ENCODE data around the gene PCDHA5.

GRCh38 chr5:140822281-140822629 lies 842 bp downstream of the PCDHA5 start:
- peak in 1 of 6 experiments; percentile 1 for TF ChIP-seq CTCF (IDR thresholded peaks at IDR 0.05)
- no peak for TF ChIP-seq POLR2A (IDR thresholded peaks at IDR 0.05)
